ENCODE measurements around the gene EPN3. TPM values are rescaled to one million over a fixed set of nuclear protein-coding genes. Genes with fewer than 3 reads are reported as not detected.

EPN3 gene
- total RNA-seq, 1 experiment from 2014 or later = 0.92 TPM

DNA sequence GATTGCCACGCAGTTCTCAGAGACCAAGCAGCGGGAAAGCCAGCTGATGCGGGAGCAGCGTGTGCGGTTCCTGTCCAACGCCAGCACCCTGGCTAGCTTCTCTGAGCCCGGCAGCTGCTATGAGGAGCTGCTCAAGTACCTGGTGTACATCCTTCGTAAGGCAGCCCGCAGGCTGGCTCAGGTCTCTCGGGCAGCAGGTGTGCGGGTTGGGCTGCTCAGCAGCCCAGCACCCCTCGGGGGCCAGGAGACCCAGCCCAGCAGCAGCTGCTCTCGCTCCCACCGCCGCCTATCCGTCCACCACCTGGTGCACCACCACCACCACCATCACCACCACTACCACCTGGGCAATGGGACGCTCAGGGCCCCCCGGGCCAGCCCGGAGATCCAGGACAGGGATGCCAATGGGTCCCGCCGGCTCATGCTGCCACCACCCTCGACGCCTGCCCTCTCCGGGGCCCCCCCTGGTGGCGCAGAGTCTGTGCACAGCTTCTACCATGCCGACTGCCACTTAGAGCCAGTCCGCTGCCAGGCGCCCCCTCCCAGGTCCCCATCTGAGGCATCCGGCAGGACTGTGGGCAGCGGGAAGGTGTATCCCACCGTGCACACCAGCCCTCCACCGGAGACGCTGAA, 43.2 kb downstream of the EPN3 start:
- no peak for DNase-seq (ENCODE audit: low read depth, low spot score)

DNA sequence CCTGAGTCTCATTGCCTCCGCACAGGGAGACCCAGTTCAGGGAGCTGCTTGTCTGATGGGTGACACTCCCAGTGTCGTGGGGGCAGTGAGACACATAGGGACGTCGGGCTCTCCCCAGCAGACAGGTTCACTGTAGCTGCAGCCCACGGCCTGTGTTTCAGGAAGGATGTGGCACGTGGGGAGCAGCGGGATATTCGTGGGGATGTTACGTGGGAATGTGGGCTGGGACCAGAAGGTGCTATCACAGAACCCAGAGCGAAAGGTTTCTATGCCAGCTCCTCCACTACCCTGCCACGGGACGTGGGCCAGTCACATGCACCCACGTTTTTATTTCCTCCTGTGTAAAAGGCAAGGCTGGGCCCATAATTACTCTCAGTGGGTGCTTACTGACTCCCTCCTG, 44.3 kb downstream of the EPN3 start:
- POLR2A ChIA-PET = interaction anchor here (0.6 kb wide), 1 partner anchor 117 kb away, joined by 5 read pairs; no protein-coding TSS in a partner anchor
- TF ChIP-seq SIN3A (IDR thresholded peaks at IDR 0.05; ENCODE audit: borderline replicate concordance, insufficient read depth, low read depth, low read length) (no peak), POLR2AphosphoS5 (IDR thresholded peaks at IDR 0.05; ENCODE audit: low read depth, low read length) (no peak), TCF7L2 (IDR thresholded peaks at IDR 0.05; ENCODE audit: low read depth, low read length) (no peak)
- TF ChIP-seq, protein P1, sequence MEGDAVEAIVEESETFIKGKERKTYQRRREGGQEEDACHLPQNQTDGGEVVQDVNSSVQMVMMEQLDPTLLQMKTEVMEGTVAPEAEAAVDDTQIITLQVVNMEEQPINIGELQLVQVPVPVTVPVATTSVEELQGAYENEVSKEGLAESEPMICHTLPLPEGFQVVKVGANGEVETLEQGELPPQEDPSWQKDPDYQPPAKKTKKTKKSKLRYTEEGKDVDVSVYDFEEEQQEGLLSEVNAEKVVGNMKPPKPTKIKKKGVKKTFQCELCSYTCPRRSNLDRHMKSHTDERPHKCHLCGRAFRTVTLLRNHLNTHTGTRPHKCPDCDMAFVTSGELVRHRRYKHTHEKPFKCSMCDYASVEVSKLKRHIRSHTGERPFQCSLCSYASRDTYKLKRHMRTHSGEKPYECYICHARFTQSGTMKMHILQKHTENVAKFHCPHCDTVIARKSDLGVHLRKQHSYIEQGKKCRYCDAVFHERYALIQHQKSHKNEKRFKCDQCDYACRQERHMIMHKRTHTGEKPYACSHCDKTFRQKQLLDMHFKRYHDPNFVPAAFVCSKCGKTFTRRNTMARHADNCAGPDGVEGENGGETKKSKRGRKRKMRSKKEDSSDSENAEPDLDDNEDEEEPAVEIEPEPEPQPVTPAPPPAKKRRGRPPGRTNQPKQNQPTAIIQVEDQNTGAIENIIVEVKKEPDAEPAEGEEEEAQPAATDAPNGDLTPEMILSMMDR (IDR thresholded peaks at IDR 0.05) = no peak
- TF ChIP-seq, protein P2, sequence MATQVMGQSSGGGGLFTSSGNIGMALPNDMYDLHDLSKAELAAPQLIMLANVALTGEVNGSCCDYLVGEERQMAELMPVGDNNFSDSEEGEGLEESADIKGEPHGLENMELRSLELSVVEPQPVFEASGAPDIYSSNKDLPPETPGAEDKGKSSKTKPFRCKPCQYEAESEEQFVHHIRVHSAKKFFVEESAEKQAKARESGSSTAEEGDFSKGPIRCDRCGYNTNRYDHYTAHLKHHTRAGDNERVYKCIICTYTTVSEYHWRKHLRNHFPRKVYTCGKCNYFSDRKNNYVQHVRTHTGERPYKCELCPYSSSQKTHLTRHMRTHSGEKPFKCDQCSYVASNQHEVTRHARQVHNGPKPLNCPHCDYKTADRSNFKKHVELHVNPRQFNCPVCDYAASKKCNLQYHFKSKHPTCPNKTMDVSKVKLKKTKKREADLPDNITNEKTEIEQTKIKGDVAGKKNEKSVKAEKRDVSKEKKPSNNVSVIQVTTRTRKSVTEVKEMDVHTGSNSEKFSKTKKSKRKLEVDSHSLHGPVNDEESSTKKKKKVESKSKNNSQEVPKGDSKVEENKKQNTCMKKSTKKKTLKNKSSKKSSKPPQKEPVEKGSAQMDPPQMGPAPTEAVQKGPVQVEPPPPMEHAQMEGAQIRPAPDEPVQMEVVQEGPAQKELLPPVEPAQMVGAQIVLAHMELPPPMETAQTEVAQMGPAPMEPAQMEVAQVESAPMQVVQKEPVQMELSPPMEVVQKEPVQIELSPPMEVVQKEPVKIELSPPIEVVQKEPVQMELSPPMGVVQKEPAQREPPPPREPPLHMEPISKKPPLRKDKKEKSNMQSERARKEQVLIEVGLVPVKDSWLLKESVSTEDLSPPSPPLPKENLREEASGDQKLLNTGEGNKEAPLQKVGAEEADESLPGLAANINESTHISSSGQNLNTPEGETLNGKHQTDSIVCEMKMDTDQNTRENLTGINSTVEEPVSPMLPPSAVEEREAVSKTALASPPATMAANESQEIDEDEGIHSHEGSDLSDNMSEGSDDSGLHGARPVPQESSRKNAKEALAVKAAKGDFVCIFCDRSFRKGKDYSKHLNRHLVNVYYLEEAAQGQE (IDR thresholded peaks at IDR 0.05; ENCODE audit: insufficient read depth in 1 of 2, low read depth in 2 of 2, low read length in 1 of 2) = no peak
- no peaks in the 10 kb centered on the region for H3K9me3 ChIP-seq (ENCODE audit: control insufficient read depth, insufficient read depth, low read depth, low read length)
- H3K36me3 ChIP-seq (ENCODE audit: control insufficient read depth, insufficient read depth, low read length) = no peaks in the 10 kb centered on the region
- no TSS peak for BruUV-seq (replicated peaks)
- no peak overlapping the region for H3K4me3 ChIP-seq (ENCODE audit: low read depth in 2 of 2, low read length in 2 of 2)
- in situ Hi-C loops (cut with HindIII; ENCODE audit: low pct_unique_long_range_greater_than_20kb, low sequenced_read_pairs) = no loop called here
- no peak overlapping the region for H3K27ac ChIP-seq (ENCODE audit: low read length)
- DNase-seq (ENCODE audit: low read depth, low spot score) (no peak), ATAC-seq (no peak)
- intact Hi-C loops (cut with micrococcal nuclease; ENCODE audit: unreplicated experiment) = no loop called here
- no peaks in the 10 kb centered on the region for H3K4me1 ChIP-seq (ENCODE audit: control insufficient read depth, insufficient read depth, low read length)
- CTCF ChIA-PET = no interaction called here
- H3K27me3 ChIP-seq (ENCODE audit: control insufficient read depth, insufficient read depth, low read length) = no peaks in the 10 kb centered on the region

More for the DNA sequence above, 43.2 kb downstream of the EPN3 start:
- ChIA-PET POLR2A (no interaction called here), CTCF (no interaction called here)
- Histone ChIP-seq H3K9me3 (ENCODE audit: control insufficient read depth, insufficient read depth, low read depth, low read length) (no peaks in the 10 kb centered on the region), H3K4me1 (ENCODE audit: control insufficient read depth, insufficient read depth, low read length) (no peaks in the 10 kb centered on the region), H3K27ac (ENCODE audit: low read length) (no peak overlapping the region), H3K27me3 (ENCODE audit: control insufficient read depth, insufficient read depth, low read length) (no peaks in the 10 kb centered on the region), H3K4me3 (ENCODE audit: low read depth in 2 of 2, low read length in 2 of 2) (no peak overlapping the region), H3K36me3 (ENCODE audit: control insufficient read depth, insufficient read depth, low read length) (no peaks in the 10 kb centered on the region)
- BruUV-seq (replicated peaks) = no TSS peak
- in situ Hi-C loops (cut with HindIII; ENCODE audit: low pct_unique_long_range_greater_than_20kb, low sequenced_read_pairs) (no loop called here), intact Hi-C loops (cut with micrococcal nuclease; ENCODE audit: unreplicated experiment) (no loop called here)
- TF ChIP-seq, protein P2 (IDR thresholded peaks at IDR 0.05; ENCODE audit: insufficient read depth in 1 of 2, low read depth in 2 of 2, low read length in 1 of 2) = no peak
- no peak for TF ChIP-seq SIN3A (IDR thresholded peaks at IDR 0.05; ENCODE audit: borderline replicate concordance, insufficient read depth, low read depth, low read length)
- TF ChIP-seq, protein P1 (IDR thresholded peaks at IDR 0.05) = no peak
- no peak for TF ChIP-seq POLR2AphosphoS5 (IDR thresholded peaks at IDR 0.05; ENCODE audit: low read depth, low read length)
- no peak for TF ChIP-seq TCF7L2 (IDR thresholded peaks at IDR 0.05; ENCODE audit: low read depth, low read length)
- no peak for ATAC-seq

All from Panc1 (cell line).